ENCODE measurements around the gene ACKR2. TPM values are rescaled to one million over a fixed set of nuclear protein-coding genes. Genes with fewer than 3 reads are reported as not detected.

Gene ACKR2
- total and polyA plus RNA-seq, 2 experiments from 2014 or later, result 0.35 TPM; not detected in 1

- no peak for TF ChIP-seq ZNF114 (CRISPR knock-in tag; IDR thresholded peaks at IDR 0.05)
- TF ChIP-seq REST (IDR thresholded peaks at IDR 0.05; ENCODE audit: unreplicated experiment), result no peak
- TF ChIP-seq EZH2phosphoT487 (IDR thresholded peaks at IDR 0.05; ENCODE audit: unreplicated experiment), result no peak
- TF ChIP-seq NANOG (IDR thresholded peaks at IDR 0.05; ENCODE audit: borderline replicate concordance), result no peak
- no peak for TF ChIP-seq CREB1 (CRISPR knock-in tag; IDR thresholded peaks at IDR 0.05; ENCODE audit: low read depth)
- no peak for TF ChIP-seq CTCF (conservative IDR thresholded peaks at IDR 0.05; ENCODE audit: low read depth in 2 of 2)
Measured at GRCh38 chr3:42847731-42848130, 38.5 kb downstream of the ACKR2 start (continued).

GRCh38 chr3:42849017-42849416 is 39.8 kb downstream of the ACKR2 start:
- no peak overlapping the region for H3K4me3 Mint-ChIP-seq
- Histone ChIP-seq H3K27ac (ENCODE audit: low read depth) (no peak overlapping the region), H3K27me3 (ENCODE audit: insufficient read depth) (no peaks in the 10 kb centered on the region), H3K4me1 (ENCODE audit: insufficient read depth) (no peaks in the 10 kb centered on the region; the same call in 1 of the 2 replicates), H3K36me3 (ENCODE audit: insufficient read depth) (no peaks in the 10 kb centered on the region), H3K4me2 (no peak overlapping the region), H3K4me3 (no peak overlapping the region), H3F3A (replicated peaks; ENCODE audit: low read depth) (no peaks in the 10 kb centered on the region), H4K20me1 (replicated peaks; ENCODE audit: insufficient read depth) (no peaks in the 10 kb centered on the region), H2AFZ (peak overlapping the region; percentile 5; the same call in 1 of the 2 replicates), H3K79me2 (replicated peaks; ENCODE audit: insufficient read depth) (no peaks in the 10 kb centered on the region), H3K9me2 (ENCODE audit: insufficient read depth) (peaks cover 4% of the 10 kb centered on the region; the same call in 1 of the 2 replicates)
- ATAC-seq (no peak), DNase-seq (ENCODE audit: low spot score) (no peak)
- peaks cover 5% of the 10 kb centered on the region for H3K27me3 Mint-ChIP-seq (ENCODE audit: insufficient read depth, low read depth, poor library complexity)
- no peak overlapping the region for H3K27ac Mint-ChIP-seq
- no peaks in the 10 kb centered on the region for H3K9me3 Mint-ChIP-seq
- no peaks in the 10 kb centered on the region for H3K36me3 Mint-ChIP-seq (ENCODE audit: low read depth)
- H3K4me1 Mint-ChIP-seq, result peaks cover 12% of the 10 kb centered on the region
- TF ChIP-seq ZNF331 (CRISPR knock-in tag; IDR thresholded peaks at IDR 0.05; ENCODE audit: low read depth), result no peak
- no peak for TF ChIP-seq CTCF (conservative IDR thresholded peaks at IDR 0.05; ENCODE audit: low read depth in 2 of 2)
- no peak for TF ChIP-seq POLR2AphosphoS5 (IDR thresholded peaks at IDR 0.05; ENCODE audit: low read depth)

Measured in GM23338 (cell line).